Measurements from ENCODE around the gene GYS1. TPM values are rescaled to one million over a fixed set of nuclear protein-coding genes. Genes with fewer than 3 reads are reported as not detected.

Gene GYS1
- total and polyA plus RNA-seq, 2 of the 8 experiments (the other 6 are each of a cell fraction or from before 2014, with no cell fraction given), result 30.0 to 38.7 TPM

DNA sequence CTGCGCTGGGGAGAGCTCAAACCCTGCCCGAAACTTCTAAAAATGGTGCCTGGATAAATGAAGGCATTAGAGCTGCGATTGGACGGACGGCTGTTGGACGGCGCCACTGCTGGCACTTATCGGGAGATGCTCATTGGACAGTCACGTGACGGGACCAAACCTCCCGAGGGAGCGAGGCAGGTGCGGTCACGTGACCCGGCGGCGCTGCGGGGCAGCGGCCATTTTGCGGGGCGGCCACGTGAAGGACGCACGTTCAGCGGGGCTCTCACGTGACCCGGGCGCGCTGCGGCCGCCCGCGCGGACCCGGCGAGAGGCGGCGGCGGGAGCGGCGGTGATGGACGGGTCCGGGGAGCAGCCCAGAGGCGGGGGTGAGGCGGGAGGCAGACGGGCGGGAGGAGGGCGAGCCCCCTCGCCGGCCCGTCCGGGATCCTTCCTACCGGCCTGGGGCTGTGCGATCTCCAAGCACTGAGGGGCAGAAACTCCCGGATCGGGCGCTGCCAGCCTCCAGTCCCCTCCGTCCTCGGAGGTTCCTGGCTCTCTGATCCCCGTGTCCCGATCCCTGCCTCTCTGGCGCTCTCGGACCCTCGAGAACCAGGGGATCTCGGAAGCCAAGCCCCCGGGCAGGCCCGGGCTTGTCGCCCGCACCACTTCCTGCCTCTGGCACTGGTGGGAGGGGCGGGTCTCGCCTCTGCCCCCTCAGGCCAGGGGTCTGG, 38.4 kb downstream of the GYS1 start, which contains the start of gene BAX (continued):
- TF ChIP-seq RAD21 (IDR thresholded peaks at IDR 0.05 in 1 of 2, conservative IDR thresholded peaks at IDR 0.05 in 1 of 2; ENCODE audit: low read depth in 2 of 2, low read length in 2 of 2), result no peak; a peak in 1 of 4 replicates
- peak in 1 of 2 experiments; percentile 85; a peak in 2 of 3 replicates for TF ChIP-seq POLR2A (IDR thresholded peaks at IDR 0.05; ENCODE audit: control extremely low read depth in 1 of 2, low read depth in 2 of 2, low read length in 2 of 2)
- peak; percentile 45 for TF ChIP-seq SIX5 (IDR thresholded peaks at IDR 0.05; ENCODE audit: low read depth, low read length)
- peak; percentile 99 for TF ChIP-seq SP4 (IDR thresholded peaks at IDR 0.05; ENCODE audit: low read length)
- peak; percentile 60 to 97; a peak in 2 of 4 replicates for TF ChIP-seq SIN3A (conservative IDR thresholded peaks at IDR 0.05 in 1 of 2, IDR thresholded peaks at IDR 0.05 in 1 of 2; ENCODE audit: low read depth in 1 of 2, low read length in 2 of 2)
- TF ChIP-seq ATF3 (IDR thresholded peaks at IDR 0.05; ENCODE audit: insufficient read depth, low read depth, low read length), result peak; percentile 100
- no peak for TF ChIP-seq CEBPB (IDR thresholded peaks at IDR 0.05; ENCODE audit: low read depth, low read length)
- TF ChIP-seq POU5F1 (IDR thresholded peaks at IDR 0.05; ENCODE audit: low read depth, low read length), result no peak
- TF ChIP-seq, protein P1, sequence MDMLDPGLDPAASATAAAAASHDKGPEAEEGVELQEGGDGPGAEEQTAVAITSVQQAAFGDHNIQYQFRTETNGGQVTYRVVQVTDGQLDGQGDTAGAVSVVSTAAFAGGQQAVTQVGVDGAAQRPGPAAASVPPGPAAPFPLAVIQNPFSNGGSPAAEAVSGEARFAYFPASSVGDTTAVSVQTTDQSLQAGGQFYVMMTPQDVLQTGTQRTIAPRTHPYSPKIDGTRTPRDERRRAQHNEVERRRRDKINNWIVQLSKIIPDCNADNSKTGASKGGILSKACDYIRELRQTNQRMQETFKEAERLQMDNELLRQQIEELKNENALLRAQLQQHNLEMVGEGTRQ (IDR thresholded peaks at IDR 0.05; ENCODE audit: low read length), result peak; percentile 100
- TF ChIP-seq RBBP5 (IDR thresholded peaks at IDR 0.05; ENCODE audit: borderline replicate concordance, low read depth, low read length), result 0 out of 2 replicates have a peak, but pooled peaks have one; percentile 43

Data from H1 (cell line).